Endodermal cell (in vitro differentiated cells): ENCODE results near the gene KRT10. TPM values are rescaled to one million over a fixed set of nuclear protein-coding genes. Genes with fewer than 3 reads are reported as not detected.

Experiments
- DNase-seq: peaks from one replicate; pipeline ENCODE4 v3.0.0-alpha.2; 2017
- H3K27ac ChIP-seq: 2 replicates; pipeline ENCODE4 v1.5.1; 2013; ENCODE audit warnings: mild to moderate bottlenecking, low read depth, low read length, moderate library complexity
- H3K27me3 ChIP-seq: 2 replicates; pipeline ENCODE4 v1.6.1; 2013; ENCODE audit warnings: mild to moderate bottlenecking, low read length, moderate library complexity; ENCODE audit not compliant: insufficient read depth, control insufficient read depth, poor library complexity, severe bottlenecking
- H3K36me3 ChIP-seq: 2 replicates; pipeline ENCODE4 v1.7.0; 2013; ENCODE audit warnings: mild to moderate bottlenecking, low read length, moderate library complexity; ENCODE audit not compliant: control insufficient read depth, insufficient read depth
- H3K4me1 ChIP-seq: one replicate; pipeline ENCODE4 v1.7.0; 2013; ENCODE audit warnings: low read length; ENCODE audit not compliant: control insufficient read depth, insufficient read depth
- H3K4me3 ChIP-seq: 2 replicates; pipeline ENCODE4 v1.5.1; 2013; ENCODE audit warnings: mild to moderate bottlenecking, low read length, moderate library complexity
- H3K9ac ChIP-seq: 2 replicates; pipeline ENCODE4 v1.6.1; 2013; ENCODE audit warnings: mild to moderate bottlenecking, low read length, moderate library complexity; ENCODE audit not compliant: poor library complexity, severe bottlenecking; ENCODE audit errors: extremely low read depth
- H3K9me3 ChIP-seq: 2 replicates; pipeline ENCODE4 v1.6.1; 2013; ENCODE audit warnings: mild to moderate bottlenecking, low read length, moderate library complexity; ENCODE audit not compliant: control insufficient read depth
- H3K27ac Mint-ChIP-seq: 2 replicates; pipeline ENCODE4 v1.8.0; 2020; ENCODE audit warnings: mixed read lengths
- H3K27me3 Mint-ChIP-seq: 2 replicates; pipeline ENCODE4 v1.8.0; 2021; ENCODE audit warnings: mild to moderate bottlenecking, mixed read lengths; ENCODE audit not compliant: insufficient read depth
- H3K36me3 Mint-ChIP-seq: 2 replicates; pipeline ENCODE4 v1.8.0; 2020; ENCODE audit warnings: low read depth, mixed read lengths
- H3K4me1 Mint-ChIP-seq: 2 replicates; pipeline ENCODE4 v1.8.0; 2020; ENCODE audit warnings: mixed read lengths
- H3K4me3 Mint-ChIP-seq: 2 replicates; pipeline ENCODE4 v1.8.0; 2020; ENCODE audit warnings: mild to moderate bottlenecking, moderate library complexity, mixed read lengths
- H3K9me3 Mint-ChIP-seq: 2 replicates; pipeline ENCODE4 v1.8.0; 2020; ENCODE audit warnings: mild to moderate bottlenecking, mixed read lengths
- WGBS, 2 experiments: methylation state at CpG; one replicate each; pipeline versions ENCODE4 v1.1.5 to v1.1.7; 2013; ENCODE audit warnings: missing lambda C conversion rate in 2 of 2, mixed read lengths in 1 of 2; ENCODE audit not compliant: insufficient coverage in 1 of 2, insufficient read length in 1 of 2; 5-methylcytosine and 5-hydroxymethylcytosine counted together
- total RNA-seq, 2 donors: library from RNA; stranded (reverse); fragmentation: NEBNext Ultra II Directional in 1 of 2; extraction: Animal tissue kit (Norgen Biotek cat#: 25700) in 1 of 2; gene quantifications; 2 replicates in 1 of 2; 3 replicates in 1 of 2; pipeline ENCODE4 v1.2.1, GENCODE V29; 2021
- TF ChIP-seq, protein P1 (sequence below): fragments of 200-600 bp; sonication (generic); conservative IDR thresholded peaks from 2 replicates; pipeline ENCODE4 v1.5.0; 2021; ENCODE audit warnings: antibody characterized with exemption, mild to moderate bottlenecking

KRT10 gene
- total RNA-seq, 2 donors from 2014 or later = 22.3 to 46.8 TPM

DNA sequence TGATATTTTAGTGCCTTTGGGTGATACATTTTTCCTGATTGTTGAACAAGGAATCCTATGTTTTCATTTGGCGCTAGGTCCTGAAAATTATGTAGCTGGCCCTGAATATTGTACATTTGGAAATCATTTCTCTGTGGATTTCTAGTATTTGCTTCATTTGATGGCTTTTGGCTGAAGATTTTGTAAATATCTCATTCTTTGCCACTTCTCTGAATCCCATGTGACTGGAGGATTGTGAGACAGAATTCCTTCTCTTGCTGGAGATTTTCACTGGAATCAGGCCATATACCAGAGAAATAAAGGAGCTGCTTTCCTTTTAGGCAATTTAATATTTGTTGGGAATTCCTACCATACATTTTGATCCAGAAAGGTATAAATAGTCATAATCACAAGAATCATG lies 31.3 kb downstream of the KRT10 start:
- TF ChIP-seq, protein P1, sequence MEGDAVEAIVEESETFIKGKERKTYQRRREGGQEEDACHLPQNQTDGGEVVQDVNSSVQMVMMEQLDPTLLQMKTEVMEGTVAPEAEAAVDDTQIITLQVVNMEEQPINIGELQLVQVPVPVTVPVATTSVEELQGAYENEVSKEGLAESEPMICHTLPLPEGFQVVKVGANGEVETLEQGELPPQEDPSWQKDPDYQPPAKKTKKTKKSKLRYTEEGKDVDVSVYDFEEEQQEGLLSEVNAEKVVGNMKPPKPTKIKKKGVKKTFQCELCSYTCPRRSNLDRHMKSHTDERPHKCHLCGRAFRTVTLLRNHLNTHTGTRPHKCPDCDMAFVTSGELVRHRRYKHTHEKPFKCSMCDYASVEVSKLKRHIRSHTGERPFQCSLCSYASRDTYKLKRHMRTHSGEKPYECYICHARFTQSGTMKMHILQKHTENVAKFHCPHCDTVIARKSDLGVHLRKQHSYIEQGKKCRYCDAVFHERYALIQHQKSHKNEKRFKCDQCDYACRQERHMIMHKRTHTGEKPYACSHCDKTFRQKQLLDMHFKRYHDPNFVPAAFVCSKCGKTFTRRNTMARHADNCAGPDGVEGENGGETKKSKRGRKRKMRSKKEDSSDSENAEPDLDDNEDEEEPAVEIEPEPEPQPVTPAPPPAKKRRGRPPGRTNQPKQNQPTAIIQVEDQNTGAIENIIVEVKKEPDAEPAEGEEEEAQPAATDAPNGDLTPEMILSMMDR = no peak
- no peaks in the 10 kb centered on the region for H3K4me1 ChIP-seq
- no peak overlapping the region for H3K27ac ChIP-seq
- H3K4me1 Mint-ChIP-seq = peaks cover 4% of the 10 kb centered on the region
- no peak overlapping the region for H3K9ac ChIP-seq
- no peaks in the 10 kb centered on the region for H3K36me3 Mint-ChIP-seq
- H3K4me3 ChIP-seq = no peak overlapping the region
- H3K4me3 Mint-ChIP-seq = no peak overlapping the region
- peaks cover 11% of the 10 kb centered on the region for H3K27me3 Mint-ChIP-seq
- H3K9me3 Mint-ChIP-seq = no peaks in the 10 kb centered on the region
- no peaks in the 10 kb centered on the region for H3K9me3 ChIP-seq
- H3K36me3 ChIP-seq = no peaks in the 10 kb centered on the region
- WGBS, 2 experiments = 75 to 97% methylated on average over 1 of the region's 1 CpG
- H3K27me3 ChIP-seq = no peaks in the 10 kb centered on the region
- no peak for DNase-seq
- H3K27ac Mint-ChIP-seq = no peak overlapping the region

DNA sequence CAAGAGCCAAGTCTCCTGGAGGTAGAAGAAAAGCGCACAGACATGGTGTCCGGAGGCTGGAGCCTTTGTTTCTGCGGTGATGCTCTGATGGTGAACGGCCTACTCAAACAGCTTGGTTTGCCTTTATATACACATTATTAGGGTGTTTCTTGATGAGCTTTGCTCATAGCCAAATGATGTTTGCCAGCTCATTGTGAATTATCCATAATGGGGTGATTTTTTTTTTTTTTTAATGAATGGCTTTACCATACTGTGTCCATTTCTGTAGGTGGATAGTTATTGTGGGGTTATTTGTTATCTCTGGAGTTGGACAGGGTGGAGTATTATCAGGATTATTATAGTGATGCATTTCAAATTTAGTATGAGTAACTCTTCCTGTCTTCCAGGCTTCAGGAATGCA lies 40.0 kb downstream of the KRT10 start, which contains the start of gene KRT27:
KRT27 (minus strand) TSS at position 101 of the 400 bp plus-strand sequence; CDS start at position 44, 57 bp downstream.
- no peak within 1 kb of the TSS for H3K9ac ChIP-seq
- Mint-ChIP-seq H3K4me3 (no peak within 1 kb of the TSS), H3K27me3 (peaks cover 29% of the 10 kb centered on the region), H3K9me3 (peaks cover 4% of the 10 kb centered on the region), H3K4me1 (no peaks in the 10 kb centered on the region), H3K27ac (no peak within 1 kb of the TSS), H3K36me3 (no peaks in the 10 kb centered on the region)
- 98 to 100% methylated on average over 4 of the region's 4 CpGs for WGBS, 2 experiments
- no peak for DNase-seq
- no peak within 1 kb of the TSS for H3K4me3 ChIP-seq
- H3K27me3 ChIP-seq = peaks cover 8% of the 10 kb centered on the region
- TF ChIP-seq, protein P1 = no peak
- H3K27ac ChIP-seq = no peak within 1 kb of the TSS
- no peaks in the 10 kb centered on the region for H3K4me1 ChIP-seq
- H3K9me3 ChIP-seq = no peaks in the 10 kb centered on the region
- no peaks in the 10 kb centered on the region for H3K36me3 ChIP-seq

DNA sequence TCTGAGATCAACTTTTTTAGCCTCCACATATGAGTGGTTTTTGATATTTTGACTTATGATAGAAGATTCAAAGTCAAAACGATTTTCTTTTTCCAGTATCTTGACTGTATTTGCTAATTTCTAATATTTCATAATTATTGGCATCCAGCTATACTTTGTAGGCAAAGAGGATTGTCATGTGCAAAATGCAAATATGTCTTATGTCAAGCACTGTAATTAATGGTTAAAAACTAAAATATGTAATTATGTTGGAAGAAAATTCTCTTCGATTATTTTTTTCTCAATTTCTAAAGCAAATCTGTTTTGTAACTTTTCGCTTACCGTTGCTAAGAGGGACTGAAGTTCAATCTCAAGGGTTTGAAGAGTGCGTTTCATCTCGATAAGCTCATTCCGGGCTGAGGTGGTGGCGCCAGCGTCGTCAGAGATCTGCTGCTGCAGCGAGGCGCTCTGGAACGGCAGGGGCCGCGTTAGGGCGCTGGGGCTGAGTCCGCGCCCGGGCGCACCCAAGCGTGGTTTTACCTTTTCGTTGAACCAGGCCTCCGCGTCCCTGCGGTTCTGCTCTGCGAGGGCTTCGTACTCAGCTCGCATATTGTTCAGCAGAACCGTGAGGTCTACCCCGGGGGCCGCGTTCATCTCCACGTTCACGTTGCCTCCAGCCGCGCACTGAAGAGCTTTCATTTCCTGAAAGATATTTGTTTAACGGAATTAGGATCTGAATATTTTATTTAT lies 43.1 kb downstream of the KRT10 start:
- H3K9ac ChIP-seq = no peak overlapping the region
- DNase-seq = peak; percentile 67
- H3K9me3 ChIP-seq = no peaks in the 10 kb centered on the region
- WGBS, 2 experiments = 71 to 79% methylated on average over 28 to 36 of the region's 37 CpGs
- Mint-ChIP-seq H3K27ac (no peak overlapping the region), H3K9me3 (peaks cover 4% of the 10 kb centered on the region), H3K27me3 (peaks cover 38% of the 10 kb centered on the region), H3K36me3 (no peaks in the 10 kb centered on the region), H3K4me1 (no peaks in the 10 kb centered on the region), H3K4me3 (no peak overlapping the region)
- H3K4me1 ChIP-seq = no peaks in the 10 kb centered on the region
- H3K27ac ChIP-seq = no peak overlapping the region
- no peaks in the 10 kb centered on the region for H3K36me3 ChIP-seq
- no peak overlapping the region for H3K4me3 ChIP-seq
- H3K27me3 ChIP-seq = peaks cover 8% of the 10 kb centered on the region
- TF ChIP-seq, protein P1 = no peak
